Liver (tissue), 3 donors: ENCODE measurements around the gene CLCF1.

ENCODE experiments used
- ATF3 ChIP-seq: IDR thresholded peaks from 2 replicates; pipeline ENCODE4 v1.6.1; 2016; ENCODE audit warnings: antibody characterized with exemption
- CTCF ChIP-seq: fragments of 150-350 bp; IDR thresholded peaks from 2 replicates; pipeline ENCODE4 v1.5.1; 2017; ENCODE audit warnings: improper control_type of control experiment, low read depth, low read length; ENCODE audit not compliant: missing input control
- FOXA1 ChIP-seq: IDR thresholded peaks from 2 replicates; pipeline ENCODE4 v1.6.1; 2016; ENCODE audit warnings: antibody characterized with exemption
- GABPA ChIP-seq, 2 donors: IDR thresholded peaks in 1 of 2; conservative IDR thresholded peaks in 1 of 2; 2 replicates each; pipeline ENCODE4 v1.6.1; 2016; ENCODE audit warnings: antibody characterized with exemption in 2 of 2, mild to moderate bottlenecking in 1 of 2, moderate library complexity in 1 of 2
- HNF4A ChIP-seq, 2 donors: conservative IDR thresholded peaks; 2 replicates each; pipeline ENCODE4 v1.6.1; 2016; ENCODE audit warnings: antibody characterized with exemption in 2 of 2, mild to moderate bottlenecking in 2 of 2
- JUND ChIP-seq, 2 donors: IDR thresholded peaks; 2 replicates each; pipeline ENCODE4 v1.6.1; 2016; ENCODE audit warnings: antibody characterized with exemption in 2 of 2
- NR2F2 ChIP-seq: IDR thresholded peaks from 2 replicates; pipeline ENCODE4 v1.6.1; 2016; ENCODE audit warnings: antibody characterized with exemption
- RAD21 ChIP-seq, 2 donors: IDR thresholded peaks; 2 replicates each; pipeline ENCODE4 v1.6.1; 2016; ENCODE audit warnings: antibody characterized with exemption in 2 of 2, mild to moderate bottlenecking in 2 of 2
- REST ChIP-seq: IDR thresholded peaks from 2 replicates; pipeline ENCODE4 v1.6.1; 2016; ENCODE audit warnings: antibody characterized with exemption, mild to moderate bottlenecking
- RXRA ChIP-seq, 2 donors: IDR thresholded peaks; 2 replicates each; pipeline ENCODE4 v1.6.1; 2017 to 2018; ENCODE audit warnings: antibody characterized with exemption in 2 of 2, mild to moderate bottlenecking in 1 of 2
- TAF1 ChIP-seq: conservative IDR thresholded peaks from 2 replicates; pipeline ENCODE4 v1.6.1; 2016; ENCODE audit warnings: antibody characterized with exemption, mild to moderate bottlenecking
- YY1 ChIP-seq: IDR thresholded peaks from 2 replicates; pipeline ENCODE4 v1.6.1; 2016; ENCODE audit warnings: antibody characterized with exemption, mild to moderate bottlenecking
- ZBTB33 ChIP-seq: IDR thresholded peaks from 2 replicates; pipeline ENCODE4 v1.6.1; 2016; ENCODE audit warnings: antibody characterized with exemption
- donor health status: healthy.
- donor health status: healthy.

- no peak for TF ChIP-seq GABPA (IDR thresholded peaks at IDR 0.05 in 1 of 2, conservative IDR thresholded peaks at IDR 0.05 in 1 of 2)
- no peak for TF ChIP-seq FOXA1
- no peak for TF ChIP-seq CTCF
- TF ChIP-seq RXRA (IDR thresholded peaks at IDR 0.05): no peak
- no peak for TF ChIP-seq REST
- no peak for TF ChIP-seq RAD21 (IDR thresholded peaks at IDR 0.05)
- no peak for TF ChIP-seq JUND (IDR thresholded peaks at IDR 0.05)
- no peak for TF ChIP-seq YY1
- no peak for TF ChIP-seq HNF4A (conservative IDR thresholded peaks at IDR 0.05)
- no peak for TF ChIP-seq ZBTB33
- TF ChIP-seq ATF3: no peak
- no peak for TF ChIP-seq TAF1
- TF ChIP-seq NR2F2: no peak
Observed at GRCh38 chr11:67316882-67317204, 56.6 kb downstream of the CLCF1 start.
